NCI-H1048 (cell line): ENCODE data around the gene SDHA.
"Not testable (repeated sequence)": the region's sequence is repeated elsewhere in the genome, so short reads cannot be mapped to it uniquely, and the experiment has no call there.

Experiments
- DNase-seq: peaks from one replicate; lab custom pipeline; 2025; lab: John Stamatoyannopoulos, UW

Gene SDHA

DNA sequence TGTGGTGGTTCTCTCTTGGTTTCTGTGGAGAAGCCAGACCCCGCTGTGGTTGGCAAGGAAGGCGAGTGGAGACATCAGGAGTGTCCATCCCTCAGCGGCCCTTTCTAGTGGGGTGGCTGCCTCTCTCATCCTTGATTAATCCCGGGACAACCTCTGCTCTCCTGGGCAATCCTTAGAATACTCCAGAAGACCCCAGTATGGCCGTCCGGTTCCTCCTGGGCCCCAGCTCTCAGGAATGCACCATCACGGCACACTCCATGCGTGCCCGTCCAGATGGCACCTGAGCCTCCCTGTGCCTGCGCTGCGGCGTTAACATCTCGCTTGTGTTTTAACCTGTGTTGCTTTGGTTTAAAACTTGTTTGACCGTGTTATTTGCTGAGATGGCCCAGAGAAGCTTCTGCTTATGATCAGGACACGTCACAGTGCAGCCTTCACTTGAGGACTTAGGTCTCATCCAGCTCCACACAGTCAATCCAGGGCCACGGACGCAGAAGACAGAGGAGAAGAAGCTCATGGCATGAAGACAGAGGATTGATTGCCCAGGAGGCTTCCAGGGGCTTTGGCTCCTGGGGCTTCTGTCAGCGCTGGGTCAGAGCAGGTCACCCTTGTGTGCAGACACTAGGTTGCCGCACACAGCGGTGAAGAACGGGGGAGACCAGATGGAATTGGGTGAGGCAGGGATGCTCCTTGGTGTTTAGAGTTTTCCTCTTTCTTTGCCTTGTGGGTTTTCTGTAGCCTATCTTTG is 82.7 kb downstream of the SDHA start:
- not testable (repeated sequence) for DNase-seq

DNA sequence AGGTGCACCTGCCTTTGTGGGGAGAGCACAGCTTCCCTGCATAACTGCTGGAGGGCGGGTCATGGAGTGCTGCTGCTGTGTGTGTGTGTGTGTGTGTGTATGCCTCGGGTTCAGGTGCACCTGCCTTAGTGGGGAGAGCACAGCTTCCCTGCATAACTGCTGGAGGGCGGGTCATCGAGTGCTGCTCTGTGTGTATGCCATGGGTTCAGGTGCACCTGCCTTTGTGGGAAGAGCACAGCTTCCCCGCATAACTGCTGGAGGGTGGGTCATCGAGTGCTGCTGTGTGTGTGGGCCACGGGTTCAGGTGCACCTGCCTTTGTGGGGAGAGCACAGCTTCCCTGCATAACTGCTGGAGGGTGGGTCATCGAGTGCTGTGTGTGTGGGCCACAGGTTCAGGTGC is 84.3 kb downstream of the SDHA start:
- not testable (repeated sequence) for DNase-seq

DNA sequence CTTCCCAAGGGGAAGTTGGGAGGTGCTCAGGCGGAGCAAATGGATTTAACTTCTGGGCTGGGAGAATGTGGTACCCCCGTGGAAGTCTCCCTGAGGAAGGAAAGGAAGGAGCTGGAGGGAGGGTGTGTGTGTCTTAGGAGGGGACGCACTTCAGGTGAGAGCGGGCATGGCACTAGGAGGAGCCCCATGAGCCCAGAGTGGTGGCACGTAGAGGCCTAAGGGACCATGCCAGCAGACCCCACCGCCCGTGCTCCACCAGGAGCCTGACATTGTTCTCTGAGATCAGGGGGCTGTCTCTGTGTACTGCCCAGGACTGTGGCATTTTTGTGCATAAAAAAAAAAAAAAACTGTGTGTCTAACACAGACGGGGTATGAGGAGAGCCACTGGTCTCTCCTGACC is 84.8 kb downstream of the SDHA start:
- DNase-seq = no peak

DNA sequence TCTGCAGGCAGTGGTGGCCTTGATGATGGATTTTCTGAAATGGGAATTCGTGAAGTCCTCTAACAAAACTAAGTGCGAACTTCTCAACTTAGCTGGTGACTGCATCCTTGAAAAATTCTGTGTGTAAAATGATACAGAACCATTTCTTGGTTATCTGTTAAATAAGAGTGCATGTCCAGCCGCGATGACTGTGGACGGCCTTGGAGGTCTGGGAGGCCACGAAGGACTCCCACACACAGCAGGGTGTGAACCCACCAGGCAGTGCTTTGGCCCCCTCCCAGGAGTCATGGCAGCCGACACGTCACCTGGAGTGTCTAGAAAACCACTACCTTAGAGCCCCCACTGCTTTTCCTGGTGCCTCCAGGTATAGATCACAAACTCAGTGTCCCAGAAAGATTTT is 85.6 kb downstream of the SDHA start:
- DNase-seq = not testable (repeated sequence)

DNA sequence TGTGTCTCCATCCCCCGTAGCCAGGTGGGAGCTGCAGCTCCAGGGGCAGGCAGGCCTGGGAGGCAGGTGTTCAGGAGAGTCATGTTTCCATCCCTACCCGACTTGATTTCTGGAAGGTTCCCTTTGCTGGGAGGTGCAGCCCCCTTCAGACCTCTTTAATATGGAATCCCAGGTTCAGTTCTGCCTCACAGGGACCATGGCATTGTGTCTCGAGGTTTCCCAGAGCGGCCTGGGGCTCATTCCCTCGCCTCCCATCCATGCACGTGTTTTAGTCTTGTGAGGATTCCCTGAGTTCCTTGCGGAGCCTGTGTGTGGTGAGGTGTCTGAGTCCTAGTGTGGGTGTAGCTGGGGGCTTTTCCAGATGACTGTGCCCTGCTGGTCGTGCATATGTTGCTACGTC is 86.9 kb downstream of the SDHA start:
- DNase-seq = no peak

DNA sequence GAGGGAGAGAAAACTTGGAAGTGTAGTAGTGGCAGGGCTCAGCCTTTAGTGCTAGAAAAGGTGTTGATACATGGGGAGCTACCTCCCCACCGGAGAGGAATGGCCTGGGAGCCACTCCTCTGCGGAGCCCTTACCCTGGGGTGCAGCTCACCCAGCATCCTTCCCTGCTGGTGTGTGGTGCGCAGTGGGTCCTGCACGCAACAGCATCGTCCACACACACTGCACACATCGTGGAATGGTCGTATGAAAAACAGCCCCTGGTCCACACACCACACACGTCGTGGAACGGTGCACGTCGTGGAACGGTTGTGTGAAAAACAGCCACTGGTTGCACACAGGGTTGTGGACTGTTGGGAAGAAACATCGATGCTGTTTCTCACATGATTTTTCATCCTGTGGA is 87.3 kb downstream of the SDHA start:
- no peak for DNase-seq

DNA sequence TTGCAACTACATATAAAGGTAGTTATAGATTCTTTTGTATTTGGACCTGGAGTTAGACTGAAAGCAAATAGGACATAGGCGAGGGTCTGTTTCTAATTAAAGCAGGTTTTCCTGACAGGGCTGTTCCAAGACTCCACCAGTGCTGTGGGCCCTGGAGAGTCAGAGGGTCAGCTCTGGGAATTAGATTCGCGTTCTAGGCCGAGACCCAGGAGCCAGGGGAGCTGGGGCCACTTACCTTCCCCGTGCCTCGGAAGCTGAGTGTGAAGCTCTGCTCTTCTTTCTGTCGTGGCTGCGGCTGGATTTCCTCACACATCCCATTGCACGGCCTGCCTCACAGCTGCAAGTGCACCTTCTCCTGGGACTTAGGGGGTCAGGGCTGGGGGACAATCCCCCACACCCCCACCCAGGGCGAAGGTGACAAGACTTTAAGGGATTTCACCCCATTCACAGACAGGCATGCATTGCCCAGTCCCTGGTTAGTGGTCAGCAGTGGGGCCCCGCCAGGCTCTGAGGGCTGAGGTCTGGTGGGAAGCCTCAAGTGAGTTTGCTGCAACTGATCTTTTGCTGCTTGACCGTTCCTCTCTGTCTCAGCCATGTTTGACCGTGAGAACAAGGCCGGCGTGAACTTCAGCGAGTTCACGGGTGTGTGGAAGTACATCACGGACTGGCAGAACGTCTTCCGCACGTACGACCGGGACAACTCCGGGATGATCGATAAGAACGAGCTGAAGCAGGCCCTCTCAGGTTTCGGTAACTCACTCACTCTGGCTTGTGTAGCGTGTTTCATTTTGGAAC is 88.1 kb downstream of the SDHA start:
- DNase-seq = no peak
